K562 (cell line): Measurements from ENCODE around the gene SLC16A10. TPM values are rescaled to one million over a fixed set of nuclear protein-coding genes. Genes with fewer than 3 reads are reported as not detected.
A peak's percentile ranks its signal among the peaks of the same experiment; 100 is the strongest.

Experiments
- ATF1 ChIP-seq, 2 experiments: fragments of 450-650 bp in 1 of 2; IDR thresholded peaks; 2 replicates each; pipeline ENCODE4 v1.6.1; 2016; ENCODE audit warnings: missing compliant biosample characterization in 1 of 2, missing genetic modification characterization in 1 of 2
- ATF3 ChIP-seq, 2 experiments: fragments of 450-650 bp in 1 of 2; sonication (generic) in 1 of 2; formaldehyde crosslinking in 1 of 2; IDR thresholded peaks in 1 of 2; conservative IDR thresholded peaks in 1 of 2; 2 replicates each; pipeline versions ENCODE4 v1.6.1 to v1.8.1; 2016 to 2023; ENCODE audit warnings: mild to moderate bottlenecking in 2 of 2, moderate library complexity in 2 of 2, inconsistent platforms in 1 of 2, missing genetic modification reagents in 1 of 2
- CEBPG ChIP-seq, 3 experiments: fragments of 200-800 bp in 1 of 3; sonication (Bioruptor generic) in 1 of 3; sonication (generic) in 1 of 3; formaldehyde crosslinking in 1 of 3; IDR thresholded peaks in 2 of 3; conservative IDR thresholded peaks in 1 of 3; 2 replicates each; pipeline versions ENCODE4 v1.6.1 to v1.8.0; 2016 to 2022; ENCODE audit warnings: missing compliant biosample characterization in 2 of 3, missing genetic modification characterization in 2 of 3, mild to moderate bottlenecking in 1 of 3, missing genetic modification reagents in 1 of 3
- CREB1 ChIP-seq, 2 experiments: sonication (generic) in 1 of 2; formaldehyde crosslinking in 1 of 2; IDR thresholded peaks; 2 replicates each; pipeline versions ENCODE4 v1.6.1 to v1.8.0; 2012 to 2022; ENCODE audit warnings: inconsistent platforms in 1 of 2, mild to moderate bottlenecking in 1 of 2, missing genetic modification reagents in 1 of 2, moderate library complexity in 1 of 2
- ESRRB ChIP-seq: fragments of 250-450 bp; sonication (Bioruptor Pico); IDR thresholded peaks from 2 replicates; pipeline ENCODE4 v1.5.0; 2020; ENCODE audit warnings: mild to moderate bottlenecking, moderate library complexity, borderline replicate concordance
- FUS ChIP-seq: fragments of 200-400 bp; formaldehyde crosslinking; optimal IDR thresholded peaks from 2 replicates; pipeline ENCODE3; 2017; ENCODE audit warnings: low read depth, low read length
- JUND ChIP-seq, 2 experiments: IDR thresholded peaks; 2 replicates in 1 of 2; 3 replicates in 1 of 2; pipeline ENCODE4 v1.6.1; 2011; ENCODE audit warnings: borderline replicate concordance in 2 of 2, low read depth in 2 of 2, low read length in 2 of 2, improper control_type of control experiment in 1 of 2, missing biosample characterization in 1 of 2, missing genetic modification characterization in 1 of 2, missing genetic modification reagents in 1 of 2
- MAFG ChIP-seq: fragments of 450-650 bp; conservative IDR thresholded peaks from 2 replicates; pipeline ENCODE4 v1.6.1; 2016; ENCODE audit warnings: missing genetic modification characterization, missing compliant biosample characterization
- NFE2 ChIP-seq: IDR thresholded peaks from 2 replicates; pipeline ENCODE4 v1.6.1; 2014; ENCODE audit warnings: antibody characterized with exemption, low read depth
- RBBP5 ChIP-seq: fragments of 200-600 bp; sonication (generic); IDR thresholded peaks from 2 replicates; pipeline ENCODE4 v1.6.1; 2012; ENCODE audit warnings: borderline replicate concordance, mild to moderate bottlenecking, low read length, control low read depth, inconsistent platforms; ENCODE audit not compliant: insufficient read depth, poor library complexity, severe bottlenecking
- SFPQ ChIP-seq: fragments of 200-400 bp; formaldehyde crosslinking; IDR thresholded peaks from 2 replicates; pipeline ENCODE4 v1.6.1; 2017; ENCODE audit warnings: mild to moderate bottlenecking, low read depth, low read length, moderate library complexity
- SRSF1 ChIP-seq: fragments of 200-400 bp; formaldehyde crosslinking; IDR thresholded peaks from 2 replicates; pipeline ENCODE4 v1.6.1; 2017; ENCODE audit warnings: mild to moderate bottlenecking, low read depth, low read length, moderate library complexity
- ZBTB5 ChIP-seq: fragments of 450-650 bp; IDR thresholded peaks from 2 replicates; pipeline ENCODE4 v1.6.1; 2017; ENCODE audit warnings: antibody characterized with exemption
- ZNF197 ChIP-seq: fragments of 200-800 bp; sonication (Bioruptor generic); IDR thresholded peaks from 2 replicates; pipeline ENCODE4 v1.6.1; 2016; ENCODE audit warnings: low read depth, missing genetic modification characterization, missing compliant biosample characterization
- ZNF232 ChIP-seq: sonication (generic); formaldehyde crosslinking; IDR thresholded peaks from 2 replicates; pipeline ENCODE4 v1.8.0; 2022; ENCODE audit warnings: mild to moderate bottlenecking, missing genetic modification reagents
- ZNF24 ChIP-seq: fragments of 450-650 bp; IDR thresholded peaks from 2 replicates; pipeline ENCODE4 v1.6.1; 2016
- polyA plus RNA-seq, 8 experiments: library from polyadenylated mRNA; depleted of rRNA in 4 of 8; stranded (reverse) in 5 of 8; unstranded in 3 of 8; fragments of >200 nt; fragmentation: Nextera tagmentation in 2 of 8; fragmentation: Illumina TruSeq in 1 of 8; extraction: Ambion mirVana in 2 of 8; extraction: Trizol in 1 of 8; gene quantifications; 2 replicates each; pipeline versions ENCODE4 v1.2.1 to v1.2.3, GENCODE V29; 2011 to 2014; ENCODE audit warnings: inconsistent platforms in 1 of 8, missing spikeins in 1 of 8
- total RNA-seq, 7 experiments: library from RNA; depleted of rRNA in 6 of 7; stranded (reverse); fragments of >200 nt in 6 of 7; fragmentation: Illumina TruSeq in 2 of 7; extraction: Trizol in 2 of 7; gene quantifications; 2 replicates each; pipeline versions ENCODE4 v1.2.1 to v1.2.3, GENCODE V29; 2011 to 2021; ENCODE audit warnings: low replicate concordance in 1 of 7

SLC16A10 gene
- total and polyA plus RNA-seq, 9 of the 15 experiments (the other 6 are each of a cell fraction or from before 2014, with no cell fraction given), result 0.02 to 0.54 (median 0.24) TPM; not detected in 4

- TF ChIP-seq ATF3 (IDR thresholded peaks at IDR 0.05), result peak; percentile 84
- no peak for TF ChIP-seq ATF3 (CRISPR knock-in tag; conservative IDR thresholded peaks at IDR 0.05)
- TF ChIP-seq MAFG, result no peak
- TF ChIP-seq ZNF232 (CRISPR knock-in tag), result no peak
- no peak for TF ChIP-seq CEBPG (CRISPR knock-in tag; IDR thresholded peaks at IDR 0.05)
- peak in 1 of 2 experiments; percentile 35; a peak in 1 of 4 replicates for TF ChIP-seq CEBPG (tag; conservative IDR thresholded peaks at IDR 0.05 in 1 of 2, IDR thresholded peaks at IDR 0.05 in 1 of 2)
- TF ChIP-seq ZNF24, result no peak
- no peak for TF ChIP-seq FUS
- TF ChIP-seq SRSF1, result no peak
- no peak for TF ChIP-seq ATF1 (CRISPR knock-in tag; IDR thresholded peaks at IDR 0.05)
- TF ChIP-seq ATF1 (tag; IDR thresholded peaks at IDR 0.05), result peak; percentile 45; the same call in 1 of the 2 replicates
- TF ChIP-seq ESRRB (CRISPR knock-in tag), result no peak
- no peak for TF ChIP-seq ZBTB5
- TF ChIP-seq CREB1 (IDR thresholded peaks at IDR 0.05), result no peak
- TF ChIP-seq CREB1 (CRISPR knock-in tag; IDR thresholded peaks at IDR 0.05), result no peak
- TF ChIP-seq JUND (IDR thresholded peaks at IDR 0.05; ENCODE audit: borderline replicate concordance, low read depth, low read length), result no peak
- TF ChIP-seq JUND (tag; IDR thresholded peaks at IDR 0.05; ENCODE audit: borderline replicate concordance, low read depth, low read length), result peak; percentile 30; the same call in 1 of the 3 replicates
- TF ChIP-seq ZNF197 (CRISPR knock-in tag), result no peak
- no peak for TF ChIP-seq SFPQ
- TF ChIP-seq NFE2, result 0 out of 2 replicates have a peak, but pooled peaks have one; percentile 15
- no peak for TF ChIP-seq RBBP5
Observed at GRCh38 chr6:111119571-111120329, 32.4 kb downstream of the SLC16A10 start (continued).
